GM19395 (cell line): Measurements from ENCODE around the gene SIRT6.
"Not testable (repeated sequence)": the region's sequence is repeated elsewhere in the genome, so short reads cannot be mapped to it uniquely, and the experiment has no call there.

Experiments
- ATAC-seq: cut with Tn5 transposase; IDR thresholded peaks from one replicate; pipeline ENCODE4 v1.9.1; 2021; ENCODE audit warnings: mild to moderate bottlenecking, moderate library complexity; ENCODE audit not compliant: unreplicated experiment

The SIRT6 gene

DNA sequence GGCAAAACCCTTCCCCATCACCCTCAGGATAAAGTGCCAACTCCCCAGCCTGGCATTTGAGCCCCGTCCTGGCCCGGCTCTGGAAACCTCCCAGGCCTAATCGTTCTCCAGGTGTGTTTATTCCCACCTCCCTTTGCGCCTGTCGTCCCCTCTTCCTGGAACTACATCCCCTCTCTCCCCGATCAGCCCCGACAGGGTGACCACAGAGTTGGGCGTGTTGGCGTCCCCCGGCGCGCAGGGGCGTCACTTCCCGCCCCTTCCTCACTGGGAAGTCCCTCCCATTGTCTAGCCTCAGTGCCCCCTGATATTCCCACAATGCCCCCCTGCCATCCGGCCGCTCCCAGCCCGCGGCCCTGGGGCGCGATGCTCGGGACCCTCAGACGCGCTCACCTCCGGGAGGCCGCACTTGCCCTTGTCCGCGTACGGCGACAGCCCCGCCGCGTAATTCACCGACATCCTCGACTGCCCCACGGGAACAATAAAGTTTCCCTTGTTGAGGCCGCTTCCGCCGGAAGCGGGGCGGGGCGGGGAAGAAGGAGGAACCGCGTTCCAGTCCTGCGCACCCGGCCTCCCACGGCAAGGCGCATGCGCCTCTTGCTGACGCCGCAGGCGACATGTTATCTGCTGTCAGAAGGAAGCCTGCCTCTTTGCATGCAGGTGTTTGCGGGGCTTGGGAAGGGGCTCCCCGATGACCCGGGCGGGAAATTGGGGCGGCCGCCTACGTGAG is at the start of gene SIRT6, which contains the start of gene ANKRD24:
TSS of gene SIRT6 (minus strand) at position 480 of the 727 bp plus-strand sequence. CDS start at position 456, 24 bp downstream.
TSS of gene ANKRD24 (plus strand) at position 606 of the 727 bp plus-strand sequence. CDS start 3,737 bp downstream, outside the sequence.
- peak; percentile 63 for ATAC-seq

DNA sequence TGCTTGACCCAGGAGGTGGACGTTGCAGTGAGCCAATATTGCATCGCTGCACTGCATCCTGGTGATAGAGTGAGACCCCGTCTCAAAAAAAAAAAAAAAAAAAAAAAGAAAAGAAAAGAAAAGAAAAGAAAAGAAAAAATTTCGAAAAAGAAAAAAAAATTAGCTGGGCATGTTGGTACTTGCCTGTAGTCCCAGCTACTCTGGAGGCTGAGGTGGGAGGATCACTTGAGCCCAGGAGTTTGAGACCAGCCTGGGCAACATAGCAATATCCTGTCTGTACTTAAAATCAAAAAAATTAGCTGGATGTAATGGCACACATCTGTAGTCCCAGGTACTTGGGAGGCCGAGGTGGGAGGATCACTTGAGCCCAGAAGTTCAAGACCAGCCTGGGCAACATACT is 49.8 kb upstream of the SIRT6 start:
- ATAC-seq = not testable (repeated sequence)

DNA sequence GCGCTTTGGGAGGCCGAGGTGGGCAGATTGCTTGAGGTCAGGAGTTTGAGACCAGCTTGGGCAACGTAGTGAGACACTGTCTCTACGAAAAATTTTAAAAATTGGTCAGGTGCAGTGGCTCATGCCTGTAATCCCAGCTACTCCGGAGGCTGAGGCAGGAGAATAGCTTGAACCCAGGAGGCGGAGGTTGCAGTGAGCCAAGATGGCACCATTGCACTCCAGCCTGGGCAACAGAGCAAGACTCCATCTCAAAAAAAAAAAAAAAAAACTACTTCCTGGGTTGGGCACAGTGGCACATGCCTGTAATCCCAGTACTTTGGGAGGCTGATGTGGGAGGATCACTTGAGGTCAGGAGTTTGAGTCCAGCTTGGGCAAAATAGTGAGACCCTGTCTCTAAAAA is 49.2 kb upstream of the SIRT6 start:
- ATAC-seq = not testable (repeated sequence)

DNA sequence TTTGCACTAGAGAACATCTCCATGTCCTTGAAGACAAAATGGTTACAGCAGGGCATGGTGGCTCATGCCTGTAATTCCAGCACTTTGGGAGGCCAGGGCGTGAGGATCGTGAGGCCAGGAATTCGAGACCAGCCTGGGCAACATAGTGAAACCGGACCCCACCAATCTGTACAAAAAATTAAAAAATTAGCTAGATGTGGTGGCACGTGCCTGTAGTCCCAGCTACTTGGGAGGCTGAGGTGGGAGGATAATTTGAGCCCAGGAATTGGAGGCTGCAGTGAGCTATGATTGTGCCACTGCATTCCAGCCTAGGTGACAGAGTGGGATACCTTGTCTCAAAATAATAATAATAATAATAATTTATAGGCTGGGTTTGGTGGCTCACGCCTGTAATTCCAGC is 47.9 kb upstream of the SIRT6 start:
- ATAC-seq = not testable (repeated sequence)

DNA sequence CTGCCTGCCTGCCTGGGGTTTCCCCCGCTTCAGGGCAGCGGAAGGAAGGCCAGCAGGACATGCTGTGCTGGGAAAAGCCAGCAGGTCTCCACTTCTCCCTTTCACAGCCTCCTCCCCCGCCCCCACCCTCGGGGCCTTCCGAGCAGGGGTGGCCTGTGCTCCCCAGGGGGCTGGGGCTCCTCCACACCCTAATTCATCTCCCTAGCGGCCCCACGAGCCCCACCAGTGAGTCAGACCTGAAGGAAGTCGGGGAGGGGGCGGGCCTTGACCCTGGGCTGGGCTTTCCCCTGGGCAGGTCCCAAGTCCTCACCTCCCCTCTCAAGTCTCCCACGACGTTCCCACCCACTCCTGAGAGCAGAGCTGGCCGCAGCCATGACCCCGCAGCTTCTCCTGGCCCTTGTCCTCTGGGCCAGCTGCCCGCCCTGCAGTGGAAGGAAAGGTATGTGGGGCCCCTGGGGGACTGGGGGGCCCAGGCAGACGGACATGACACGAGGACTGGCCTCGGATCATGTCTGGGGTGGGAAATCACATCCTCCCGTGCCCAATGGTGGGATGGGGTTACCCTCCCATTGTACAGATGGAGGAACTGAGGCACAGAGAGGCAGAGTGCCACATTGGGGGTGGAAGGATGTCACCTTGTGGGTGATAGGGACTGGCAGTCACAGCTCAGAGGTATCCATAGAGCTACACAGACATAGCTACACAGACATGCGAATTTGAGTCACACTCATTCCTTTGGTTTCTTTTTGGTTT is 47.0 kb upstream of the SIRT6 start, which contains the start of gene EBI3:
TSS of gene EBI3 (plus strand) at position 345 of the 753 bp plus-strand sequence. CDS start at position 373, 28 bp downstream.
- ATAC-seq = peak; percentile 59

DNA sequence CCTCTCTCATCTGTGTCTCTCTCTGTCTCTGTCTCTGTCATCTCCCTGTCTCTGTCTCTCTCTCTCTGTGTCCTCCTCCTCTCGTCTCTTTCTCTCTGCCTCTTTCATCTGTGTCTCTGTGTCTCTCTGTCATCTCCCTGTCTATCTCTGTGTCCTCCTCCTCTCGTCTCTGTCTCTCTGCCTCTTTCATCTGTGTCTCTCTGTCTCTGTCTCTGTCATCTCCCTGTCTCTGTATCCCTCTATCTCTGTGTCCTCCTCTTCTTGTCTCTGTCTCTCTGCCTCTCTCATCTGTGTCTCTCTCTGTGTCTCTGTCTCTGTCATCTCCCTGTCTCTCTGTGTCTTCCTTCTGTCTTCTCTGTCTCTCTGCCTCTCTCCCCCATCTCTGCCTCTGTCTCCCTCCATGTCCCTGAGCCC is 46.4 kb upstream of the SIRT6 start:
- no peak for ATAC-seq

DNA sequence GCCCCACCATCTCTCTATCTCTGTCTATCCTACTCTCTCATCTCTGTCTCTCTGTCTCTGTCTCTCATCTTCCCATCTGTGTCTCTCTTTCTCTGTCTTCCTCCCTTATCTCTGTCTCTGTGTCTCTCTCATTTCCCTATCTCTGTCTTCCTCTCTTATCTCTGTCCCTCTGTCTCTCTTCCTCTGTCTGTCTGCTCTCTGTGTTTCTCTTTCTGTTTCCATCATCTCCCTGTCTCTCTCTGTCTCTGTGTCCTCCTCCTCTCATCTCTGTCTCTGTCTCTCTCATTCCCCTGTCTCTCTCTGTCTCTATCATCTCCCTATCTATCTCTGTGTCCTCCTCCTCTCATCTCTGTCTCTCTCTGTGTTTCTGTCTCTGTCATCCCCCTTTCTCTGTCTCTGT is 45.4 kb upstream of the SIRT6 start:
- ATAC-seq = no peak

DNA sequence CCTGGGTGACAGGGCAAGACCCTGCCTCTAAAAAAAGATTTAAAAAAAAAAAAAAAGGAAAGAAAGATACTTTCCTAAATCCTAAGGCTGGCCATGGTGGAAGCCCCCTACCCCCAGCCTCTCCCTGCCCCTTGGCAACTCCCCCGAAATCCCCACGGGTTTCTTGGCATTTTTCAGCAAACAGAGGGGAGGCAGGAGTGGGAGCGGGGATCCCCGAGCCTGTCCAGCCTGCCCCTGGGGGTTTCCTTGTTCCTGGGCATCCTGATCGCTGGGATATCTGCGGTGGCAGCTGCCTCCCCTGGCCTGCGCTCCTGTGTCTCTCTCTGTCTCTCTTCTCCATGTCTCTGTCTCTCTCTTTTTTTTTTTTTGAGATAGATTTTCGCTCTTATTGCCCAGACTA is 43.5 kb upstream of the SIRT6 start:
- no peak for ATAC-seq

DNA sequence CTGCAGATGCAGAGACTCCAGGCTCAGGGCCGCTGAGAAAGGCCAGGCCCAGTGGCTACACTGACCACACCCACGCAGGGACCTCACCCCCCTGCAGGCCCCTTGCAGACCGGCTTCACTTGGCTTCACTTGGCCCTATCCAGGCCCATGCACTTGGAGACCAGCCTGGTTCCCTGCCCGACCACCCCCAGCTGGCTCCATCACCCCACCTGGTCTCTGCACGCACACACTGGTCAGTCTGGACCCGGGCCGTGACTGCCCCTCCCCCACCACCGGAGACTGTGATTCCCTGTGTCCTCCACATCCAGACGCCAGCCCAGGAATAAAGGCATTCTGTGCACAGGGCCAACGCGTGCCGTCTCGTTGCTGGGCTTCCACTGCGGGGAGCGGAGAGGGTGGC is 42.1 kb upstream of the SIRT6 start:
- ATAC-seq = no peak

DNA sequence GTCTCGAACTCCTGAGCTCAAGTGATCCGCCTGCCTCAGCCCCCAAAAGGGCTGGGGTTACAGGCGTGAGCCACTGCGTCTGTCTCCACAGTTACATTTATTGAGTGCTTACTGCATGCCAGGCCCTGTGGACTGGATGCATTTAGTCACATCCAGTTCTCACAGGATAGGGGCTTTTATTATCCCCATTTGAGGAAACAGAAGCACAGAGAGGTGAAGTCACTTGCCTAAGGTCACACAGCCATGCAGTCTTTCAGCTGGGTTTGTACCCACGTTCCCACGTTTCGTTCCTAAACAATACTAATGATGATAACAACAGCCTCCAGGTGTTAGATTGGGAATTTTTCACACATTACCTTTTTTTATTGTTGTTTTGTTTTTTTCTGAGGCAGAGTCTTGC is 37.8 kb upstream of the SIRT6 start:
- ATAC-seq = no peak

DNA sequence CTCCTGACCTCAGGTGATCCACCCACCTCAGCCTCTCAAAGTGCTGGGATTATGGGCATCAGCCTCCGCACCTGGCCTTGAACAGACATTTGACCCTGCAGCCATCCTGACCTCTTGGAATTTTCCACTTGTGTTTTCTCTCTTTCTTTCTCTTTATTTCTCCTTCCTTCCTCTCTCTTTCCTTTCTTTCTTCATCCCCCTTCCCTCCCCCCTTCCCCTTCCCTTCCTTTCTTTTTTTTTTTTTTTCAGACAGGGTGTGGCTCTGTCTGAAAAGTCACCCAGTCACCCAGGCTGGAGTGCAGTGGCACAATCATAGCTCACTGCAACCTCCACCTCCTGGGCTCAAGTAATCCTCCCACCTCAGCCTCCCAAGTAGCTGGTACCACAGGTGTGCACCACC is 36.2 kb upstream of the SIRT6 start:
- not testable (repeated sequence) for ATAC-seq

DNA sequence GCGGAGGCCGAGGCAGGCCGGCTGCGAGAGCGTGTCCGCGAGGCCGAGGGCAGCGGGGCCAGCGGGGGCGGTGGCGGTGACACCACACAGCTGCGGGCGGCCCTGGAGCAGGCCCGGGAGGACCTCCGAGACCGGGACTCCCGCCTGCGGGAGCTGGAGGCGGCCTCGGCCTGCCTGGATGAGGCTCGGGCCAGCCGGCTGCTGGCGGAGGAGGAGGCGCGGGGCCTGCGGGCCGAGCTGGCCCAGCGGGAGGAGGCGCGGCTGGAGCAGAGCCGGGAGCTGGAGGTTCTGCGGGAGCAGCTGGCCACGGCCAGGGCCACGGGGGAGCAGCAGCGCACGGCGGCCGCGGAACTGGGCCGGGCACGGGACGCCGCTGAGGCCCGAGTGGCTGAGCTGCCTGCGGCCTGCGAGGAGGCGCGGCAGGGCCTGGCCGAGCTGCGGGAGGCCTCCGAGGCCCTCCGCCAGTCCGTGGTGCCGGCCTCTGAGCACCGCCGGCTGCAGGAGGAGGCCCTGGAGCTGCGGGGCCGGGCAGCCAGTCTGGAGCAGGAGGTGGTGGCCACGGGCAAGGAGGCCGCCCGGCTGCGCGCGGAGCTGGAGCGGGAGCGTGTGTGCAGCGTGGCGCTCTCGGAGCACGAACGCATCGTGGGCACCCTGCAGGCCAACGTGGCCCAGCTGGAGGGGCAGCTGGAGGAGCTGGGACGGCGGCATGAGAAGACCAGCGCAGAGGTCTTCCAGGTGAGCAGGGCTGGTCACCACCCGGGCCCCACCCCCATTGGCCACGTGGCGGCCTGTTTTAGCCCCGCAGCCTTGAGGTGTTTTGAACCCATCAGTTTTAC is 35.3 kb upstream of the SIRT6 start:
- no peak for ATAC-seq

DNA sequence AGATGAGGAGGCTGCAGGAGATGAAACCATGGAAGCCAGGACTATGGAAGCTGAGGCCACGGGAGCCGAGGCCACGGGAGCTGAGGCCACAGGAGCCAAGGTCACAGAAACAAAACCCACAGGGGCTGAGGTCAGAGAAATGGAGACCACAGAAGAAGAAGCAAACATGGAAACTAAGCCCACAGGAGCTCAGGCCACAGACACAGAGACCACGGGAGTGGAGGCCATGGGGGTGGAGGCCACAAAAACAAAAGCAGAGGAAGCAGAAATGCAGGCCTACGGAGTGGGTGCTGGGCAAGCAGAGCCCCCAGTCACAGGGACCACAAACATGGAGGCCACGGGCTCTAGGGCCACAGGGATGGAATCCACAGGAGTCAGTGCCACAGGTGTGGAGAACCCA is 34.5 kb upstream of the SIRT6 start:
- no peak for ATAC-seq

DNA sequence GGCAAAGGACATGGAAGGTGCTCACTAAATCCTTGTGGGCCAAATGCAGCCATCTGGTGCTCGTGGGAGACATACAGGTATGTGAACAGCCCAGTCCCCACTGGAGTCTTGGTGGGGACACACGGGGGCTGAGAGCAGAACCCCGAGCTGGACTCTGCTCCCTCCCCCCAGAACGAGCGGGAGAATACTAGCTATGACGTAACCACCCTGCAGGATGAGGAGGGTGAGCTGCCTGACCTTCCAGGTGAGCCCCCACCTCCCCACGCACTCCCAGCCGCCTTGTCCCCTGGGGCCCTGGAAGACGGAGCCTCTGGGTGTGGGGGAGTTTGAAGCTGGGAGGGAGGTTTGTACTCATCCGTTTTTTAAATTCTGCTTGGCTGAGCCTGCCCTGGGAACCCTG is 33.4 kb upstream of the SIRT6 start:
- ATAC-seq = no peak

DNA sequence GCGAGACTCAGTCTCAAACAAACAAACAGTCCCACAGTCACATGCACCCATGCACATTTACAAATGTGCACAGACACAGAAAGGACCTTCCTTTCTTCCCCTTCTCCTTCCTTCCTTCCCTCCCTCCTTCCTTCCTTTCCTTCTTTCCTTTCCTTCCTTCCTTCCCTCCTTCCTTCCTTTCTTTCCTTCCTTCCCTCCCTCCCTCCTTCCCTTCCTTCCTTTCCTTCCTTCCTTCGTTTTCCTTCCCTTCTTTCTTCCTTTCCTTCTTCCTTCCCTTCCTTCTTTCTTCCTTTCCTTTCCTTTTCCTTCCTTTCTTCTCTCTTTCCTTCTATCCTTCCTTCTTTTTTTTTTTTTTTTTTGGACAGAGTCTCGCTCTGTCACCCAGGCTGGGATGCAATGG is 30.8 kb upstream of the SIRT6 start:
- no peak for ATAC-seq

DNA sequence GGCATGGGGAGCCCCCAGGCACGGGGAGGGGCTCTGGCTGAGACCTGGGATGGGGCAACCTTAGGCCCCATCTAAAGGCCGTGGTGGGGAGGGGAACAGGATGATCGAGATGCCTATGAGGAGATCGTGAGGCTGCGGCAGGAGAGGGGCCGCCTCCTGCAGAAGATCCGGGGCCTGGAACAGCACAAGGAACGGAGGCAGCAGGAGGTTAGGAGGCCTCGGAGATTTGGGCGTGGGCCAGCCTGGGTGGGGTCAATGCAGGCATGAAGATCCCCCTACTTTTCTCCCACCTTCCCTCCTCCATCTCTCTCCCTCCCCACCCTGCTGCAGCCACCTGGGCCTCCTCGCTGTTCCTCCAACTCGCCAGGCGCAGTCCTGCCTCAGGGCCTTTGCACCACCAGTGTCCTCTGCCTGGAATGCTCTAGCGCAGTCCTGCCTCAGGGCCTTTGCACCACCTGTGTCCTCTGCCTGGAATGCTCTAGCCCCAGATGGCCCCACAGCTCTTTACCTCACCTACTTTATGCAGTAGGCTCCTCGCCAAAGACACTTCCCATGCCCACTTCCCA is 27.9 kb upstream of the SIRT6 start:
- no peak for ATAC-seq

DNA sequence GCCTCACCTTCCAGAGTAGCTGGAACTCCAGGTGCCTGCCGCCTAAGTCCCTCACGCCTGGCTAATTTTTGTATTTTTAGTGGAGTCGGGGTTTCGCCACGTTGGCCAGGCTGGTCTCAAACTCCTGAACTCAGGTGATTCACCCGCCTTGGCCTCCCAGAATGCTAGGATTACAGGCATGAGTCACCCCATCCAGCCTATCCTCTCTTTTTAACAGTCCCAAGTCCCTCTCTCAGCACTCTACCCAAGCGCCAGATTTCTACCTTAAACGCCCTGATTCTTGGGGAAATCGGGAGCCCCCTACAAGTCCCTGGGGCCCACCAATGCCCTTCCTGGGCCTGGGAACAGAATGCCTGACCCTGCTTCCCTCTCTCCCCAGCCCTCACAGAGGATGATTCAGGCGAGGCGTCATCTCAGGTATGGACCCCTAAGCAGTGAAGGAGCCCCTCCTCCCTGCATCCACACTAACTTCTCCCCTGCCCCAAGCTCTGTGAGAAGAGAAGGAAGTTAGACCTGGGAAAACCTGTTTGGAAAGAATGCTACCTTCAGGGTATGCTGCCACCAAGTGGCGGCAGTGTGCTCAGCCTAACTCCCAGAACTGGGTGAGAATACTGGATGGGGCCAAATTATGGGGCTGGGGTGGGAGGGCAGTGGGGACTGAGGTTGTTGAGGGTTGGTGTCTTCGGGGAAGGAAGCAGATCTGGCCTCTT is 26.2 kb upstream of the SIRT6 start:
- ATAC-seq = no peak

DNA sequence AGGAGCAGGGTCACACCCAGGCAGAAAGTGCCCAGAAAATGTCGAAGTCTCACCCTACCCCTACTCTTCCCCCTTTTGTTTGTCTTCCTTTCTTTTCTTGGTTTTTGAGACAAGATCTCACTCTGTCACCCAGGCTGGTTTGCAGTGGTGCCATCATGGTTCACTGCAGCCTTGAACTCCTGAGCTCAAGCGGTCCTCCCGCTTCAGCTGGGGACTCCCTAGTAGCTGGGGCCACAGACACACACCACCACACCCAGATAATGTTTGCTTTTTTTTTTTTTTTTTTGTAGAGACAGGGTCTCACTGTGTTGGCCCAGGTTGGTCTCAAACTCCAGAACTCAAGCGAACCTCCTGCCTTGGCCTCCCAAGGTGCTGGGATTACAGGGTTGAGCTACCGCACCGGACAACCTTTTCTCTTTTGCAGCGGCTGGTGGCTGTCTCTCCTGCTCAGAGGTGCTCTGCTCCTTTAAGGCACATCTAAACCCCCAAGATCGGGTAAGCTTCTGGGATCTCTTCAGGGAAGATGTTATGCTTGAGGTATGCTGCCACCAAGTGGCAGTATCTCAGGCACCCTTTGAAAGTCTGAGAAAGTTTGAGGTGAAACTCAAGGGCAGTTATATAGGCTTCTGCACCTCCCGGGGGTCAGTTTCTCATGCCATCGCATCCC is 24.6 kb upstream of the SIRT6 start:
- ATAC-seq = no peak

DNA sequence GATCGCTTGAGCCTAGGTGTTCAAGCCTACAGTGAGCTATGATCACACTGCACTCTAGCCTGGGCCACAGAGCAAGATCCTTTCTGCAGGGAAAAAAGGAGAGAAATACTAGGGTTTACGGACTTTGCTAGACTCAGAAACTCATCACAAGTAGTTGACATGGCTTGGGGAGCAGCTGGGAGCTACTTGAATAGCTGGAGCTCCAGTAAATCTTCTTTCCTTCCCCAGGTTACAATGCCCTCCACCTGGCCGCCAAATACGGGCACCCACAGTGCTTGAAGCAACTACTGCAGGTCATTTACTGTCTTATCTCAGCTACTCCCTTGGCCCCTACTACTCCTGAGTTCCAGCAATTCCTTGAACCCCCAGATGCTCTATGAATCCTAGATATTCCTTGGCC is 19.4 kb upstream of the SIRT6 start:
- ATAC-seq = no peak
